OCI-LY7 (cell line): ENCODE data around the gene RUNX1.

Source experiments
- EZH2phosphoT487 ChIP-seq: fragments of 200-600 bp; sonication (generic); IDR thresholded peaks from 2 replicates; pipeline ENCODE4 v1.6.1; 2018; ENCODE audit warnings: low read depth, borderline replicate concordance, mild to moderate bottlenecking, mixed run types, antibody characterized with exemption, low read length, moderate library complexity, mixed read lengths
- TF ChIP-seq, protein P1 (sequence below): fragments of 200-600 bp; sonication (generic); conservative IDR thresholded peaks from 2 replicates; pipeline ENCODE4 v1.5.1; 2014; ENCODE audit warnings: mild to moderate bottlenecking, antibody characterized with exemption, low read length, moderate library complexity, mixed read lengths

DNA sequence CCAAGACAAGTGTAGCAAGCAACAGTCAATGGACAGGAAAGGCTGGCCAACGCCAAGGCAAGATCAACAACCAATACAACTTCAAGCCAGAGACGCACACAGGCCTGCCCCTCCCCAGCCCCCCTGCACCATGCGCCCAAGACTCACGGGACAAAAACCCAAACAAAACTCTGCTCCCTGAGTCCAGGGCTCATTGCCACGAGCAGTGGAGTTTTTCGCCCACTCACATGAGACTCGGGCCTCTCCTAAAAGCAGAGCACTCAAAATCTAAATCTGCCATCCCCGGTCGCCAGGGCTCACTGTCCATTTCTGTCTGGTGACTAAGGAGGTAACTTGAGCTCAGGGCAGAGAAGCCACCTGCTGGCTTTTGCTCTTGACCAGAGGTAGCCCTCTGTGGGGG lies 205.5 kb downstream of the RUNX1 start:
- TF ChIP-seq, protein P1, sequence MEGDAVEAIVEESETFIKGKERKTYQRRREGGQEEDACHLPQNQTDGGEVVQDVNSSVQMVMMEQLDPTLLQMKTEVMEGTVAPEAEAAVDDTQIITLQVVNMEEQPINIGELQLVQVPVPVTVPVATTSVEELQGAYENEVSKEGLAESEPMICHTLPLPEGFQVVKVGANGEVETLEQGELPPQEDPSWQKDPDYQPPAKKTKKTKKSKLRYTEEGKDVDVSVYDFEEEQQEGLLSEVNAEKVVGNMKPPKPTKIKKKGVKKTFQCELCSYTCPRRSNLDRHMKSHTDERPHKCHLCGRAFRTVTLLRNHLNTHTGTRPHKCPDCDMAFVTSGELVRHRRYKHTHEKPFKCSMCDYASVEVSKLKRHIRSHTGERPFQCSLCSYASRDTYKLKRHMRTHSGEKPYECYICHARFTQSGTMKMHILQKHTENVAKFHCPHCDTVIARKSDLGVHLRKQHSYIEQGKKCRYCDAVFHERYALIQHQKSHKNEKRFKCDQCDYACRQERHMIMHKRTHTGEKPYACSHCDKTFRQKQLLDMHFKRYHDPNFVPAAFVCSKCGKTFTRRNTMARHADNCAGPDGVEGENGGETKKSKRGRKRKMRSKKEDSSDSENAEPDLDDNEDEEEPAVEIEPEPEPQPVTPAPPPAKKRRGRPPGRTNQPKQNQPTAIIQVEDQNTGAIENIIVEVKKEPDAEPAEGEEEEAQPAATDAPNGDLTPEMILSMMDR: no peak
- no peak for TF ChIP-seq EZH2phosphoT487
